K562 (cell line): ENCODE results near the gene SPRR2A. TPM values are rescaled to one million over a fixed set of nuclear protein-coding genes. Genes with fewer than 3 reads are reported as not detected.
"Not testable (repeated sequence)": the region's sequence is repeated elsewhere in the genome, so short reads cannot be mapped to it uniquely, and the experiment has no call there.

Experiments
- ATAC-seq: fragments of 200-7000 bp; cut with Tn5 transposase; 3 replicates; pipeline ENCODE4 v1.9.1; 2020; ENCODE audit warnings: moderate library complexity
- BruUV-seq: library from RNA; stranded (reverse); fragments of 400-500 nt; replicated peaks from 2 replicates; lab custom pipeline; 2021; lab: Mats Ljungman, UMichigan
- CTCF ChIA-PET: fragments of 300-600 bp; formaldehyde crosslinking; extraction: SDS; loops from one replicate; lab custom pipeline; 2021; ENCODE audit warnings: low intra/inter-chr PET ratio; lab: Yijun Ruan, JAX
- POLR2A ChIA-PET: fragments of 300-600, 350-650 bp; sonication (Branson Sonifier 250); formaldehyde crosslinking; extraction: SDS; loops from one replicate; lab custom pipeline; 2021; ENCODE audit warnings: antibody characterized with exemption, inconsistent platforms; lab: Yijun Ruan, JAX
- DNase-seq, 4 experiments: peaks; one replicate each; pipeline versions ENCODE4 v3.0.0 to v3.0.0-alpha.2; 2011 to 2018; ENCODE audit warnings: low spot score in 3 of 4, mixed read lengths in 3 of 4; ENCODE audit errors: extremely low read depth in 1 of 4
- FAIRE-seq: peaks from 2 replicates; lab custom pipeline; 2011; peaks lifted over from hg19 to GRCh38; lab: Jason Lieb, UNC
- H2AFZ ChIP-seq: 2 replicates; pipeline ENCODE4 v1.6.0; 2011; ENCODE audit warnings: low read depth, low read length, control low read depth, inconsistent platforms
- H3K27ac ChIP-seq: fragments of 200-600 bp; 3 replicates; pipeline ENCODE4 v1.8.0; 2011; ENCODE audit warnings: low read depth, mild to moderate bottlenecking, control low read depth, inconsistent platforms, low read length, moderate library complexity, mixed read lengths; ENCODE audit errors: extremely low read depth
- H3K27me3 ChIP-seq, 2 experiments: fragments of 300-600 bp in 1 of 2; 2 replicates in 1 of 2; 3 replicates in 1 of 2; pipeline versions ENCODE4 v1.6.0 to v1.8.0; 2011; ENCODE audit warnings: inconsistent platforms in 2 of 2, low read length in 2 of 2, mild to moderate bottlenecking in 1 of 2, mixed read lengths in 1 of 2, moderate library complexity in 1 of 2; ENCODE audit not compliant: control insufficient read depth in 2 of 2, insufficient read depth in 2 of 2
- H3K36me3 ChIP-seq: fragments of 300-600 bp; 3 replicates; pipeline ENCODE4 v1.8.0; 2011; ENCODE audit warnings: mild to moderate bottlenecking, low read length, inconsistent platforms; ENCODE audit not compliant: control insufficient read depth, insufficient read depth
- H3K4me1 ChIP-seq, 2 experiments: fragments of 200-600 bp in 1 of 2; replicated peaks in 1 of 2; 2 replicates in 1 of 2; 3 replicates in 1 of 2; pipeline versions ENCODE4 v1.5.1 to v1.8.0; 2011; ENCODE audit warnings: inconsistent platforms in 2 of 2, low read length in 2 of 2, mild to moderate bottlenecking in 1 of 2, mixed read lengths in 1 of 2, moderate library complexity in 1 of 2; ENCODE audit not compliant: control insufficient read depth in 2 of 2, insufficient read depth in 2 of 2
- H3K4me2 ChIP-seq: 2 replicates; pipeline ENCODE4 v1.6.1; 2011; ENCODE audit warnings: low read length, control low read depth, inconsistent platforms, mixed read lengths; ENCODE audit not compliant: insufficient read depth
- H3K4me3 ChIP-seq: fragments of 200-600 bp; sonication (generic), shearing (Covaris generic); 2 replicates; pipeline ENCODE4 v1.5.1; 2016; ENCODE audit warnings: control low read depth, inconsistent platforms
- H3K79me2 ChIP-seq: fragments of 200-600 bp; 3 replicates; pipeline ENCODE4 v1.8.0; 2011; ENCODE audit warnings: low read length, inconsistent platforms; ENCODE audit not compliant: control insufficient read depth, insufficient read depth
- H3K9ac ChIP-seq, 2 experiments: 2 replicates each; pipeline versions ENCODE4 v1.6.0 to v1.6.1; 2011; ENCODE audit warnings: low read depth in 2 of 2, low read length in 2 of 2, control low read depth in 1 of 2, inconsistent platforms in 1 of 2, mild to moderate bottlenecking in 1 of 2, mixed read lengths in 1 of 2; ENCODE audit not compliant: insufficient read depth in 1 of 2
- H3K9me1 ChIP-seq: one replicate; pipeline ENCODE4 v1.6.0; 2011; ENCODE audit warnings: inconsistent platforms, mild to moderate bottlenecking, low read length, moderate library complexity; ENCODE audit not compliant: control insufficient read depth, insufficient read depth
- H3K9me3 ChIP-seq: replicated peaks from 2 replicates; pipeline ENCODE4 v1.5.1; 2011; ENCODE audit warnings: low read depth, low read length, inconsistent platforms; ENCODE audit not compliant: control insufficient read depth, insufficient read depth
- H4K20me1 ChIP-seq: replicated peaks from 2 replicates; pipeline ENCODE4 v1.6.1; 2011; ENCODE audit warnings: low read length, inconsistent platforms, mixed read lengths; ENCODE audit not compliant: control insufficient read depth, insufficient read depth
- ASH1L ChIP-seq: fragments of 450-650 bp; IDR thresholded peaks from 2 replicates; pipeline ENCODE4 v1.6.1; 2018; ENCODE audit warnings: borderline replicate concordance, mild to moderate bottlenecking, low read depth; ENCODE audit not compliant: partially characterized antibody
- C11orf30 ChIP-seq: fragments of 450-650 bp; IDR thresholded peaks from 2 replicates; pipeline ENCODE4 v1.6.1; 2016; ENCODE audit warnings: low read depth, mild to moderate bottlenecking
- MAFF ChIP-seq: IDR thresholded peaks from 2 replicates; pipeline ENCODE4 v1.6.1; 2012; ENCODE audit warnings: low read length, improper control_type of control experiment
- MAFG ChIP-seq: fragments of 450-650 bp; conservative IDR thresholded peaks from 2 replicates; pipeline ENCODE4 v1.6.1; 2016; ENCODE audit warnings: missing genetic modification characterization, missing compliant biosample characterization
- NFYB ChIP-seq: IDR thresholded peaks from 2 replicates; pipeline ENCODE4 v1.6.1; 2011; ENCODE audit warnings: mild to moderate bottlenecking, moderate library complexity; ENCODE audit not compliant: insufficient read length; ENCODE audit errors: extremely low read depth
- RBM25 ChIP-seq: fragments of 200-400 bp; formaldehyde crosslinking; IDR thresholded peaks from 2 replicates; pipeline ENCODE4 v1.6.1; 2018; ENCODE audit warnings: low read length, low read depth, moderate library complexity; ENCODE audit not compliant: severe bottlenecking
- ZNF316 ChIP-seq: fragments of 450-650 bp; IDR thresholded peaks from 2 replicates; pipeline ENCODE4 v1.6.1; 2016
- WGBS: fragments of 100-300 bp; shearing (Covaris generic); methylation state at CpG from one replicate; pipeline ENCODE4 v1.1.6; 2016; ENCODE audit warnings: low coverage, mixed read lengths; ENCODE audit not compliant: insufficient coverage; ENCODE audit errors: missing lambda C conversion rate; 5-methylcytosine and 5-hydroxymethylcytosine counted together
- in situ Hi-C: fragments of 300-500 bp; cut with MboI; formaldehyde crosslinking; loops from 4 replicates; pipeline ENCODE4 v1.15.0; 2018; ENCODE audit warnings: inconsistent platforms, mixed read lengths
- intact Hi-C: fragments of 100-400 bp; cut with micrococcal nuclease; formaldehyde crosslinking; loops from 2 replicates; pipeline ENCODE4 v1.14.2; 2022
- polyA plus RNA-seq, 8 experiments: library from polyadenylated mRNA; depleted of rRNA in 4 of 8; stranded (reverse) in 5 of 8; unstranded in 3 of 8; fragments of >200 nt; fragmentation: Nextera tagmentation in 2 of 8; fragmentation: Illumina TruSeq in 1 of 8; extraction: Ambion mirVana in 2 of 8; extraction: Trizol in 1 of 8; gene quantifications; 2 replicates each; pipeline versions ENCODE4 v1.2.1 to v1.2.3, GENCODE V29; 2011 to 2014; ENCODE audit warnings: inconsistent platforms in 1 of 8, missing spikeins in 1 of 8
- small RNA-seq: library from RNA; depleted of rRNA; stranded (forward); fragments of <200 nt; gene quantifications from one replicate; pipeline ENCODE3, GENCODE V24; 2014
- total RNA-seq, 7 experiments: library from RNA; depleted of rRNA in 6 of 7; stranded (reverse); fragments of >200 nt in 6 of 7; fragmentation: Illumina TruSeq in 2 of 7; extraction: Trizol in 2 of 7; gene quantifications; 2 replicates each; pipeline versions ENCODE4 v1.2.1 to v1.2.3, GENCODE V29; 2011 to 2021; ENCODE audit warnings: low replicate concordance in 1 of 7

Gene SPRR2A
- total and polyA plus RNA-seq, 9 of the 15 experiments (the other 6 are each of a cell fraction or from before 2014, with no cell fraction given), result 0.17 TPM; not detected in 8

- H3K4me3 ChIP-seq, H4K20me1 ChIP-seq, BruUV-seq, H3K9me1 ChIP-seq, H3K9me3 ChIP-seq, H3K27ac ChIP-seq, H2AFZ ChIP-seq, H3K4me2 ChIP-seq, H3K9ac ChIP-seq, H3K27me3 ChIP-seq, in situ Hi-C loops, intact Hi-C loops, H3K4me1 ChIP-seq, CTCF ChIA-PET, H3K36me3 ChIP-seq, ATAC-seq, H3K79me2 ChIP-seq, FAIRE-seq: not testable (repeated sequence)
- peak in 2 of 4 experiments; percentile 14 to 18 for DNase-seq
- POLR2A ChIA-PET, result interaction anchor here (0.6 to 1.0 kb wide), 2 partner anchors 12 to 1299 kb away, joined by 3 read pairs; no protein-coding TSS in a partner anchor
- TF ChIP-seq RBM25 (peak; percentile 45), ZNF316 (peak; percentile 93), NFYB (peak; percentile 73), MAFG (tag) (peak; percentile 75), C11orf30 (peak; percentile 83), ASH1L (peak; percentile 68), MAFF (peak; percentile 26; the same call in 1 of the 2 replicates)
- 3% methylated on average over 8 of the region's 8 CpGs for WGBS
Measured at GRCh38 chr1:153011235-153011758, 46.0 kb downstream of the SPRR2A start.

Small RNAs within 50 kb of the gene (small RNA-seq; reads per million reads assigned to genes)
- not detected for gene AL356867.1
- not detected for gene RF00322

Other genes starting within 250 kb of the SPRR2A start
Only the 7 nearest of the 19 such genes appear.
- not detected in 2 replicates for gene SPRR1A, start 73.4 kb downstream of the SPRR2A start, total RNA-seq (2014; rRNA removed)
- not detected in 2 replicates for gene SPRR1A, start 73.4 kb downstream of the SPRR2A start, total RNA-seq (2014; rRNA removed; fragmentation: Illumina TruSeq; extraction: Trizol)
- gene SPRR1A, start 73.4 kb downstream of the SPRR2A start, total RNA-seq (2015; rRNA removed; fragmentation: Illumina TruSeq; extraction: Trizol), result not detected in 2 replicates
- gene SPRR1A, start 73.4 kb downstream of the SPRR2A start, total RNA-seq (2021), result not detected in 2 replicates
- gene SPRR1A, start 73.4 kb downstream of the SPRR2A start, polyA plus RNA-seq (2011; rRNA removed), result not detected in 2 replicates
- not detected in 2 replicates for gene SPRR1A, start 73.4 kb downstream of the SPRR2A start, polyA plus RNA-seq (2014; fragmentation: Illumina TruSeq; extraction: Trizol)
- gene SPRR1A, start 73.4 kb downstream of the SPRR2A start, polyA plus RNA-seq (2014; fragmentation: Nextera tagmentation; extraction: Ambion mirVana), result not detected
- gene SPRR1A, start 73.4 kb downstream of the SPRR2A start, polyA plus RNA-seq (2014; rRNA removed), result not detected in 2 replicates
- not detected in 2 replicates for gene SPRR3, start 55.8 kb downstream of the SPRR2A start, total RNA-seq (2014; rRNA removed)
- not detected in 2 replicates for gene SPRR3, start 55.8 kb downstream of the SPRR2A start, total RNA-seq (2014; rRNA removed; fragmentation: Illumina TruSeq; extraction: Trizol)
- gene SPRR3, start 55.8 kb downstream of the SPRR2A start, total RNA-seq (2015; rRNA removed; fragmentation: Illumina TruSeq; extraction: Trizol), result not detected in 2 replicates
- gene SPRR3, start 55.8 kb downstream of the SPRR2A start, total RNA-seq (2021), result not detected in 2 replicates
- not detected in 2 replicates for gene SPRR3, start 55.8 kb downstream of the SPRR2A start, polyA plus RNA-seq (2011; rRNA removed)
- not detected in 2 replicates for gene SPRR3, start 55.8 kb downstream of the SPRR2A start, polyA plus RNA-seq (2014; fragmentation: Illumina TruSeq; extraction: Trizol)
- not detected for gene SPRR3, start 55.8 kb downstream of the SPRR2A start, polyA plus RNA-seq (2014; fragmentation: Nextera tagmentation; extraction: Ambion mirVana)
- not detected in 2 replicates for gene SPRR3, start 55.8 kb downstream of the SPRR2A start, polyA plus RNA-seq (2014; rRNA removed)
- gene SPRR1B, start 26.3 kb downstream of the SPRR2A start, total RNA-seq (2014; rRNA removed), result not detected in 2 replicates
- not detected in 2 replicates for gene SPRR1B, start 26.3 kb downstream of the SPRR2A start, total RNA-seq (2014; rRNA removed; fragmentation: Illumina TruSeq; extraction: Trizol)
- not detected in 2 replicates for gene SPRR1B, start 26.3 kb downstream of the SPRR2A start, total RNA-seq (2015; rRNA removed; fragmentation: Illumina TruSeq; extraction: Trizol)
- gene SPRR1B, start 26.3 kb downstream of the SPRR2A start, total RNA-seq (2021), result not detected in 2 replicates
- gene SPRR1B, start 26.3 kb downstream of the SPRR2A start, polyA plus RNA-seq (2011; rRNA removed), result not detected in 2 replicates
- gene SPRR1B, start 26.3 kb downstream of the SPRR2A start, polyA plus RNA-seq (2014; fragmentation: Illumina TruSeq; extraction: Trizol), result not detected in 2 replicates
- not detected for gene SPRR1B, start 26.3 kb downstream of the SPRR2A start, polyA plus RNA-seq (2014; fragmentation: Nextera tagmentation; extraction: Ambion mirVana)
- not detected in 2 replicates for gene SPRR1B, start 26.3 kb downstream of the SPRR2A start, polyA plus RNA-seq (2014; rRNA removed)
- 0.91 and 3.1 TPM in 2 replicates for gene SPRR2D, start 16.4 kb downstream of the SPRR2A start, total RNA-seq (2014; rRNA removed)
- gene SPRR2D, start 16.4 kb downstream of the SPRR2A start, total RNA-seq (2014; rRNA removed; fragmentation: Illumina TruSeq; extraction: Trizol), result 1.7 and 1.9 TPM in 2 replicates
- 1.1 and 1.2 TPM in 2 replicates for gene SPRR2D, start 16.4 kb downstream of the SPRR2A start, total RNA-seq (2015; rRNA removed; fragmentation: Illumina TruSeq; extraction: Trizol)
- gene SPRR2D, start 16.4 kb downstream of the SPRR2A start, total RNA-seq (2021), result 2.7 and 3.9 TPM in 2 replicates
- gene SPRR2D, start 16.4 kb downstream of the SPRR2A start, polyA plus RNA-seq (2011; rRNA removed), result 0.41 TPM in 1 of 2 replicates, not detected in the other
- 4.1 and 4.9 TPM in 2 replicates for gene SPRR2D, start 16.4 kb downstream of the SPRR2A start, polyA plus RNA-seq (2014; fragmentation: Illumina TruSeq; extraction: Trizol)
- 1 to 10 TPM; 4.1 to 5.1 TPM for gene SPRR2D, start 16.4 kb downstream of the SPRR2A start, polyA plus RNA-seq (2014; fragmentation: Nextera tagmentation; extraction: Ambion mirVana)
- 2.6 and 4.0 TPM in 2 replicates for gene SPRR2D, start 16.4 kb downstream of the SPRR2A start, polyA plus RNA-seq (2014; rRNA removed)
- gene SPRR2B, start 14.1 kb upstream of the SPRR2A start, total RNA-seq (2014; rRNA removed), result not detected in 2 replicates
- not detected in 2 replicates for gene SPRR2B, start 14.1 kb upstream of the SPRR2A start, total RNA-seq (2014; rRNA removed; fragmentation: Illumina TruSeq; extraction: Trizol)
- gene SPRR2B, start 14.1 kb upstream of the SPRR2A start, total RNA-seq (2015; rRNA removed; fragmentation: Illumina TruSeq; extraction: Trizol), result not detected in 2 replicates
- gene SPRR2B, start 14.1 kb upstream of the SPRR2A start, total RNA-seq (2021), result not detected in 2 replicates
- gene SPRR2B, start 14.1 kb upstream of the SPRR2A start, polyA plus RNA-seq (2011; rRNA removed), result not detected in 2 replicates
- not detected in 2 replicates for gene SPRR2B, start 14.1 kb upstream of the SPRR2A start, polyA plus RNA-seq (2014; fragmentation: Illumina TruSeq; extraction: Trizol)
- gene SPRR2B, start 14.1 kb upstream of the SPRR2A start, polyA plus RNA-seq (2014; fragmentation: Nextera tagmentation; extraction: Ambion mirVana), result not detected
- gene SPRR2B, start 14.1 kb upstream of the SPRR2A start, polyA plus RNA-seq (2014; rRNA removed), result not detected in 2 replicates
- not detected in 2 replicates for gene SPRR2E, start 37.0 kb upstream of the SPRR2A start, total RNA-seq (2014; rRNA removed)
- gene SPRR2E, start 37.0 kb upstream of the SPRR2A start, total RNA-seq (2014; rRNA removed; fragmentation: Illumina TruSeq; extraction: Trizol), result not detected in 2 replicates
- gene SPRR2E, start 37.0 kb upstream of the SPRR2A start, total RNA-seq (2015; rRNA removed; fragmentation: Illumina TruSeq; extraction: Trizol), result not detected in 2 replicates
- not detected in 2 replicates for gene SPRR2E, start 37.0 kb upstream of the SPRR2A start, total RNA-seq (2021)
- not detected in 2 replicates for gene SPRR2E, start 37.0 kb upstream of the SPRR2A start, polyA plus RNA-seq (2011; rRNA removed)
- not detected in 2 replicates for gene SPRR2E, start 37.0 kb upstream of the SPRR2A start, polyA plus RNA-seq (2014; fragmentation: Illumina TruSeq; extraction: Trizol)
- not detected for gene SPRR2E, start 37.0 kb upstream of the SPRR2A start, polyA plus RNA-seq (2014; fragmentation: Nextera tagmentation; extraction: Ambion mirVana)
- gene SPRR2E, start 37.0 kb upstream of the SPRR2A start, polyA plus RNA-seq (2014; rRNA removed), result not detected in 2 replicates
- 0.33 TPM in 1 of 2 replicates, not detected in the other for gene SPRR2F, start 56.0 kb upstream of the SPRR2A start, total RNA-seq (2014; rRNA removed)
- 0.22 and 0.41 TPM in 2 replicates for gene SPRR2F, start 56.0 kb upstream of the SPRR2A start, total RNA-seq (2014; rRNA removed; fragmentation: Illumina TruSeq; extraction: Trizol)
- not detected in 2 replicates for gene SPRR2F, start 56.0 kb upstream of the SPRR2A start, total RNA-seq (2015; rRNA removed; fragmentation: Illumina TruSeq; extraction: Trizol)
- gene SPRR2F, start 56.0 kb upstream of the SPRR2A start, total RNA-seq (2021), result 0.76 TPM in 1 of 2 replicates, not detected in the other
- gene SPRR2F, start 56.0 kb upstream of the SPRR2A start, polyA plus RNA-seq (2011; rRNA removed), result not detected in 2 replicates
- 0.29 and 0.39 TPM in 2 replicates for gene SPRR2F, start 56.0 kb upstream of the SPRR2A start, polyA plus RNA-seq (2014; fragmentation: Illumina TruSeq; extraction: Trizol)
- 1 to 10 TPM; 1.9 to 2.0 TPM for gene SPRR2F, start 56.0 kb upstream of the SPRR2A start, polyA plus RNA-seq (2014; fragmentation: Nextera tagmentation; extraction: Ambion mirVana)
- 0.35 and 0.41 TPM in 2 replicates for gene SPRR2F, start 56.0 kb upstream of the SPRR2A start, polyA plus RNA-seq (2014; rRNA removed)